ENCODE results near the gene EFCAB6.

EFCAB6 gene

GRCh38 chr22:43722444-43722843 is 89.7 kb downstream of the EFCAB6 start:
- CTCF ChIA-PET, result no interaction called here
- DNase-seq (ENCODE audit: low read depth, low spot score), result no peak
- POLR2A ChIA-PET, result no interaction called here
- TF ChIP-seq, protein P1, sequence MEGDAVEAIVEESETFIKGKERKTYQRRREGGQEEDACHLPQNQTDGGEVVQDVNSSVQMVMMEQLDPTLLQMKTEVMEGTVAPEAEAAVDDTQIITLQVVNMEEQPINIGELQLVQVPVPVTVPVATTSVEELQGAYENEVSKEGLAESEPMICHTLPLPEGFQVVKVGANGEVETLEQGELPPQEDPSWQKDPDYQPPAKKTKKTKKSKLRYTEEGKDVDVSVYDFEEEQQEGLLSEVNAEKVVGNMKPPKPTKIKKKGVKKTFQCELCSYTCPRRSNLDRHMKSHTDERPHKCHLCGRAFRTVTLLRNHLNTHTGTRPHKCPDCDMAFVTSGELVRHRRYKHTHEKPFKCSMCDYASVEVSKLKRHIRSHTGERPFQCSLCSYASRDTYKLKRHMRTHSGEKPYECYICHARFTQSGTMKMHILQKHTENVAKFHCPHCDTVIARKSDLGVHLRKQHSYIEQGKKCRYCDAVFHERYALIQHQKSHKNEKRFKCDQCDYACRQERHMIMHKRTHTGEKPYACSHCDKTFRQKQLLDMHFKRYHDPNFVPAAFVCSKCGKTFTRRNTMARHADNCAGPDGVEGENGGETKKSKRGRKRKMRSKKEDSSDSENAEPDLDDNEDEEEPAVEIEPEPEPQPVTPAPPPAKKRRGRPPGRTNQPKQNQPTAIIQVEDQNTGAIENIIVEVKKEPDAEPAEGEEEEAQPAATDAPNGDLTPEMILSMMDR (IDR thresholded peaks at IDR 0.05; ENCODE audit: insufficient read depth, low read length, missing control alignments), result no peak
- no peak overlapping the region for H3K4me3 ChIP-seq (ENCODE audit: low read depth, low read length)

- TF ChIP-seq, protein P1 (IDR thresholded peaks at IDR 0.05; ENCODE audit: insufficient read depth, low read length, missing control alignments), result no peak
- ChIA-PET POLR2A (no interaction called here), CTCF (no interaction called here)
- H3K4me3 ChIP-seq (ENCODE audit: low read depth, low read length), result no peak overlapping the region
- DNase-seq (ENCODE audit: low read depth, low spot score), result no peak
These were observed 91.4 kb downstream of the EFCAB6 start for GRCh38 chr22:43720716-43721115.

- H3K4me3 ChIP-seq (ENCODE audit: low read depth, low read length), result no peak overlapping the region
- ChIA-PET CTCF (no interaction called here), POLR2A (no interaction called here)
- TF ChIP-seq, protein P1 (IDR thresholded peaks at IDR 0.05; ENCODE audit: insufficient read depth, low read length, missing control alignments), result no peak
- no peak for DNase-seq (ENCODE audit: low read depth, low spot score)
These were observed 98.0 kb downstream of the EFCAB6 start for GRCh38 chr22:43714104-43714503.

DNA sequence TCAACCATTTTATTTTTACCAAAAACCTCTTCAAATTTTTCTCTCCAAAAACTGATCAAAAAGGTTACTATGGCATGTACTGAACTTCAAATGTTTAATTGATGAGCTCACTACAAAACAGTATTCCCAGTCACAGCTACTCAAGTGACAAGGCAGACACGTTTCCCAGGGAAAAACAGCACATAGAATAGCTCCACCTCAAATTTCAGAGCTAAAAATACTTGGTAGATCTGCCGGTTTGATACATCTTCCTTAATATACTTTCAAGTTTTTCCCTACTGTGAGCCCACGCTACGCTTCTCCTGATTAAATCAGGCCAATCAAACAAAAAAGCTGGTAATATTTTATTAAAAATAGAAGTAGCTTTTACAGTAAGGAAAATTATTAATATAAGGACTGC is 100.4 kb downstream of the EFCAB6 start:
- POLR2A ChIA-PET, result no interaction called here
- CTCF ChIA-PET, result no interaction called here
- DNase-seq (ENCODE audit: low read depth, low spot score), result no peak
- TF ChIP-seq, protein P1 (IDR thresholded peaks at IDR 0.05; ENCODE audit: insufficient read depth, low read length, missing control alignments), result no peak
- H3K4me3 ChIP-seq (ENCODE audit: low read depth, low read length), result no peak overlapping the region

DNA sequence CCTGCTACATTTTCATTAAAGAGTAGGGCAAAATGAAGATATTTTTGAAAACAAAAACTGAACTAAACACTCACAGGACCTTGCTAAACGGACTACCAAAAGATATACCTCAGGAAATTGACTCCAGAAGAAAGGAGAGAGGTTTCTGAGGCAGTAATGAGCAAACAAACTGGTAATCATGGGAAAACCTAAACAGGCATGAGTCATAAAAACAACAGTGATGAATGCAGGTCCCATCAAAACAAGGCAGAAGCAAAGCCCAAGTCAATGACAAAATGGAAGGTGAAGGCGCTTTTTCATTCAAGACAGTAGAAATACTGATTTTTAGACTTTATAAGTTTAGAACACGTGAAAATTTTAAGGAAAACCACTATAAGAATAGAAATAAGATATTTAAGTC is 104.5 kb downstream of the EFCAB6 start:
- ChIA-PET CTCF (no interaction called here), POLR2A (no interaction called here)
- DNase-seq (ENCODE audit: low read depth, low spot score), result no peak
- TF ChIP-seq, protein P1 (IDR thresholded peaks at IDR 0.05; ENCODE audit: insufficient read depth, low read length, missing control alignments), result no peak
- H3K4me3 ChIP-seq (ENCODE audit: low read depth, low read length), result no peak overlapping the region

- no peak for DNase-seq (ENCODE audit: low read depth, low spot score)
- H3K4me3 ChIP-seq (ENCODE audit: low read depth, low read length), result no peak overlapping the region
- TF ChIP-seq, protein P1 (IDR thresholded peaks at IDR 0.05; ENCODE audit: insufficient read depth, low read length, missing control alignments), result no peak
- ChIA-PET POLR2A (no interaction called here), CTCF (no interaction called here)
These were observed 105.4 kb downstream of the EFCAB6 start for GRCh38 chr22:43706571-43707328.

Measured in AG04449 (cell line).